Upper lobe of left lung (tissue), 4 donors: ENCODE results near the gene SAAL1.

Source experiments
- EP300 ChIP-seq, 4 donors: sonication (generic); formaldehyde crosslinking; IDR thresholded peaks; one replicate each; pipeline ENCODE4 v1.5.1; 2017; ENCODE audit warnings: antibody characterized with exemption in 4 of 4, control low read depth in 2 of 4
- TF ChIP-seq, protein P1 (sequence below), 6 experiments: fragments of 450-650 bp in 4 of 6; fragments of 200-600 bp in 2 of 6; sonication (generic) in 2 of 6; IDR thresholded peaks; one replicate each; pipeline ENCODE4 v1.5.1; 2016 to 2019; ENCODE audit warnings: antibody characterized with exemption in 6 of 6

DNA sequence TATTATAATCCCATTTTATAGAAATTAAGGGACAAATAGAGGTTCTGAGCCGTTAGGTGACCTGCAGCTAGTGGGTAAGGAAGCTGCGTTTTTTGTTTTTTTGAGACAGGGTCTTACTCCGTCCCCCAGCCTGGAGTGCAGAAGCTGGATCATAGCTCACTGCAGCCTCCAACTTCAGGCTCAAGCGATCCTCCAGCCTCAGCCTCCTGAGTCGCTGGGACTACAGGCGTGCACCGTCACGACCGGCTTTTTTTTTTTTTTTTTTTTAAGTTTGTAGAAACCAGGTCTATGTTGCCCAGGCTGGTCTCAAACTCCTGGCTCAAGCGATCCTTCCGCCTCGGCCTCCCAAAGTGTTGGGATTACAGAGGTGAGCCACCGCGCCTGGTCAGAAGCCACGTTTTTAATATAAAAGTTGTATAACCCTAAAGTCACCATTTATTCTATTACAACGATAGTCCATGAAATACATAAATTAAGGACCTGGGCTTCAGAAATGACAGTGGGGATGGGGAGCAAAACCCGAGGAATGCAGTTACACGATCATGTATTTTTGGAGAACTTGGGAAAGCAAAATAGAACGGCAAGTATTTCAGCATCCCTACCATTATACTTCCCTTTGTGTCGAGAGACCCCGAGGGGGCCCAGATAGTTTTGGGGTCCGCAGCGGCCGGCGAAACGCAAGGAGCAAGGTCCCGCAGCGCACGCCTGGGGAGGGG is 638 bp downstream of the SAAL1 start:
- TF ChIP-seq, protein P1, sequence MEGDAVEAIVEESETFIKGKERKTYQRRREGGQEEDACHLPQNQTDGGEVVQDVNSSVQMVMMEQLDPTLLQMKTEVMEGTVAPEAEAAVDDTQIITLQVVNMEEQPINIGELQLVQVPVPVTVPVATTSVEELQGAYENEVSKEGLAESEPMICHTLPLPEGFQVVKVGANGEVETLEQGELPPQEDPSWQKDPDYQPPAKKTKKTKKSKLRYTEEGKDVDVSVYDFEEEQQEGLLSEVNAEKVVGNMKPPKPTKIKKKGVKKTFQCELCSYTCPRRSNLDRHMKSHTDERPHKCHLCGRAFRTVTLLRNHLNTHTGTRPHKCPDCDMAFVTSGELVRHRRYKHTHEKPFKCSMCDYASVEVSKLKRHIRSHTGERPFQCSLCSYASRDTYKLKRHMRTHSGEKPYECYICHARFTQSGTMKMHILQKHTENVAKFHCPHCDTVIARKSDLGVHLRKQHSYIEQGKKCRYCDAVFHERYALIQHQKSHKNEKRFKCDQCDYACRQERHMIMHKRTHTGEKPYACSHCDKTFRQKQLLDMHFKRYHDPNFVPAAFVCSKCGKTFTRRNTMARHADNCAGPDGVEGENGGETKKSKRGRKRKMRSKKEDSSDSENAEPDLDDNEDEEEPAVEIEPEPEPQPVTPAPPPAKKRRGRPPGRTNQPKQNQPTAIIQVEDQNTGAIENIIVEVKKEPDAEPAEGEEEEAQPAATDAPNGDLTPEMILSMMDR (IDR thresholded peaks at IDR 0.05): no peak
- TF ChIP-seq EP300 (IDR thresholded peaks at IDR 0.05): no peak
